IMR-90 (cell line): ENCODE measurements around the gene TTC9C.

Source experiments
- BHLHE40 ChIP-seq: fragments of 150-350 bp; IDR thresholded peaks from 2 replicates; pipeline ENCODE4 v1.6.1; 2016; ENCODE audit warnings: mild to moderate bottlenecking, low read depth, low read length
- MXI1 ChIP-seq: IDR thresholded peaks from 2 replicates; pipeline ENCODE4 v1.6.1; 2012; ENCODE audit warnings: low read depth, mild to moderate bottlenecking, low read length, moderate library complexity, borderline replicate concordance
- NFE2L2 ChIP-seq: fragments of 150-350 bp; IDR thresholded peaks from 2 replicates; pipeline ENCODE4 v1.6.1; 2016; ENCODE audit warnings: low read depth, mild to moderate bottlenecking, low read length
- POLR2A ChIP-seq: IDR thresholded peaks from 2 replicates; pipeline ENCODE4 v1.6.1; 2012; ENCODE audit warnings: mild to moderate bottlenecking, low read depth, low read length
- RAD21 ChIP-seq: IDR thresholded peaks from 2 replicates; pipeline ENCODE4 v1.6.1; 2012; ENCODE audit warnings: low read length, improper control_type of control experiment
- RCOR1 ChIP-seq: IDR thresholded peaks from 2 replicates; pipeline ENCODE4 v1.6.1; 2012; ENCODE audit warnings: mild to moderate bottlenecking, low read length, improper control_type of control experiment; ENCODE audit not compliant: insufficient replicate concordance
- RFX5 ChIP-seq: IDR thresholded peaks from 2 replicates; pipeline ENCODE4 v1.8.0; 2012; ENCODE audit warnings: low read depth, mild to moderate bottlenecking, low read length, moderate library complexity
- USF2 ChIP-seq: fragments of 150-350 bp; IDR thresholded peaks from 2 replicates; pipeline ENCODE4 v1.6.1; 2017; ENCODE audit warnings: mild to moderate bottlenecking, antibody characterized with exemption, low read length, low read depth
- TF ChIP-seq, protein P1 (sequence below): conservative IDR thresholded peaks from 2 replicates; pipeline ENCODE4 v1.5.1; 2012; ENCODE audit warnings: mild to moderate bottlenecking, low read depth, low read length, improper control_type of control experiment

GRCh38 chr11:62753736-62754603 lies 25.7 kb downstream of the TTC9C start, which contains the start of gene ZBTB3:
- TF ChIP-seq, protein P1, sequence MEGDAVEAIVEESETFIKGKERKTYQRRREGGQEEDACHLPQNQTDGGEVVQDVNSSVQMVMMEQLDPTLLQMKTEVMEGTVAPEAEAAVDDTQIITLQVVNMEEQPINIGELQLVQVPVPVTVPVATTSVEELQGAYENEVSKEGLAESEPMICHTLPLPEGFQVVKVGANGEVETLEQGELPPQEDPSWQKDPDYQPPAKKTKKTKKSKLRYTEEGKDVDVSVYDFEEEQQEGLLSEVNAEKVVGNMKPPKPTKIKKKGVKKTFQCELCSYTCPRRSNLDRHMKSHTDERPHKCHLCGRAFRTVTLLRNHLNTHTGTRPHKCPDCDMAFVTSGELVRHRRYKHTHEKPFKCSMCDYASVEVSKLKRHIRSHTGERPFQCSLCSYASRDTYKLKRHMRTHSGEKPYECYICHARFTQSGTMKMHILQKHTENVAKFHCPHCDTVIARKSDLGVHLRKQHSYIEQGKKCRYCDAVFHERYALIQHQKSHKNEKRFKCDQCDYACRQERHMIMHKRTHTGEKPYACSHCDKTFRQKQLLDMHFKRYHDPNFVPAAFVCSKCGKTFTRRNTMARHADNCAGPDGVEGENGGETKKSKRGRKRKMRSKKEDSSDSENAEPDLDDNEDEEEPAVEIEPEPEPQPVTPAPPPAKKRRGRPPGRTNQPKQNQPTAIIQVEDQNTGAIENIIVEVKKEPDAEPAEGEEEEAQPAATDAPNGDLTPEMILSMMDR = no peak
- TF ChIP-seq POLR2A = peak; percentile 79; the same call in 1 of the 2 replicates
- no peak for TF ChIP-seq BHLHE40
- no peak for TF ChIP-seq RAD21
- no peak for TF ChIP-seq RCOR1
- TF ChIP-seq USF2 = peak; percentile 21; the same call in 1 of the 2 replicates
- TF ChIP-seq NFE2L2 = no peak
- no peak for TF ChIP-seq MXI1
- TF ChIP-seq RFX5 = no peak
